Ishikawa (cell line): ENCODE data around the gene CTSC.

Experiments used
- CREB1 ChIP-seq: IDR thresholded peaks from 2 replicates; pipeline ENCODE4 v1.6.1; 2012; ENCODE audit warnings: low read depth
- FOXM1 ChIP-seq: IDR thresholded peaks from 2 replicates; pipeline ENCODE4 v1.6.1; 2012; ENCODE audit warnings: low read depth, borderline replicate concordance
- TAF1 ChIP-seq: IDR thresholded peaks from 2 replicates; pipeline ENCODE4 v1.6.1; 2012; ENCODE audit warnings: low read depth, mild to moderate bottlenecking
- TCF12 ChIP-seq: IDR thresholded peaks from 2 replicates; pipeline ENCODE4 v1.6.1; 2012; ENCODE audit warnings: low read depth
- TEAD4 ChIP-seq: IDR thresholded peaks from 2 replicates; pipeline ENCODE4 v1.6.1; 2012
- YY1 ChIP-seq: IDR thresholded peaks from 2 replicates; pipeline ENCODE4 v1.6.1; 2012; ENCODE audit warnings: low read depth
- TF ChIP-seq, protein P1 (sequence below): IDR thresholded peaks from 2 replicates; pipeline ENCODE4 v1.6.1; 2012

DNA sequence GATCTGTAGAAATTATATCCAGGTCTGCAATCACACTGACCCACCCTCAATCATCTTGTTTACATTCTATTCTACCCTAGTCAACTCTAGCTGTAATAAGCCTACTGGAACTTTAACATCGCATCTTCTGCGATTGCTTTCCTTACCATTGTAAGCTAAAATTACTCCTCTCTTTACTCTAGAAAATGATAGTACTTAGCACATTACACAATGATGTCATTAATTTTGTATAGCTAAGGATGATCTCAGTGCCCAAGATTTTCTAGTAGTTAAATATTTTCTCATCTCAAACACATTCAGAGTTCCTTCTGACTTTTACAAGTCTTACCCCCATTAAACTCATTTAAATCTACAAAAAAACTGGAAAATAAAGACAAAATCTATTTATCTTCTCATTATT lies 39.6 kb upstream of the CTSC start:
- TF ChIP-seq TEAD4: no peak
- TF ChIP-seq, protein P1, sequence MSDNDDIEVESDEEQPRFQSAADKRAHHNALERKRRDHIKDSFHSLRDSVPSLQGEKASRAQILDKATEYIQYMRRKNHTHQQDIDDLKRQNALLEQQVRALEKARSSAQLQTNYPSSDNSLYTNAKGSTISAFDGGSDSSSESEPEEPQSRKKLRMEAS: no peak
- TF ChIP-seq TAF1: no peak
- no peak for TF ChIP-seq CREB1
- no peak for TF ChIP-seq YY1
- no peak for TF ChIP-seq TCF12
- no peak for TF ChIP-seq FOXM1
